Naive thymus-derived CD4-positive, alpha-beta T cell (primary cell): ENCODE results near the gene BST1. TPM values are rescaled to one million over a fixed set of nuclear protein-coding genes. Genes with fewer than 3 reads are reported as not detected.
A peak's percentile ranks its signal among the peaks of the same experiment; 100 is the strongest.
"Not testable (repeated sequence)": the region's sequence is repeated elsewhere in the genome, so short reads cannot be mapped to it uniquely, and the experiment has no call there.

Experiments used
- ATAC-seq: fragments of 150-1000 bp; cut with Tn5 transposase; 2 replicates; pipeline ENCODE4 v1.10.0; 2021; ENCODE audit warnings: mild to moderate bottlenecking, moderate library complexity
- CTCF ChIA-PET: fragments of 350-600 bp; sonication (Branson Sonifier 250); formaldehyde crosslinking; loops from one replicate; lab custom pipeline; 2021; ENCODE audit warnings: antibody characterized with exemption; lab: Charles Lee
- POLR2A ChIA-PET: fragments of 350-600 bp; sonication (Branson Sonifier 250); formaldehyde crosslinking; loops from one replicate; lab custom pipeline; 2021; ENCODE audit warnings: antibody characterized with exemption, inconsistent platforms; lab: Charles Lee
- DNase-seq, 9 donors: peaks; one replicate each; pipeline versions ENCODE4 v3.0.0 to v3.0.0-alpha.2; 2020 to 2022; ENCODE audit warnings: mixed read lengths in 1 of 9
- H3K27ac ChIP-seq: one replicate; pipeline ENCODE4 v1.7.0; 2013; ENCODE audit warnings: mild to moderate bottlenecking, low read depth, low read length, moderate library complexity
- H3K27me3 ChIP-seq, 2 donors: one replicate each; pipeline ENCODE4 v1.7.0; 2013; ENCODE audit warnings: low read length in 2 of 2, mild to moderate bottlenecking in 2 of 2, moderate library complexity in 2 of 2; ENCODE audit not compliant: control insufficient read depth in 2 of 2, insufficient read depth in 2 of 2
- H3K36me3 ChIP-seq, 3 experiments: 1 replicate in 2 of 3; 2 replicates in 1 of 3; pipeline ENCODE4 v1.7.0; 2013; ENCODE audit warnings: low read length in 3 of 3, mild to moderate bottlenecking in 3 of 3, moderate library complexity in 1 of 3; ENCODE audit not compliant: insufficient read depth in 3 of 3, control insufficient read depth in 2 of 3
- H3K4me1 ChIP-seq, 2 donors: one replicate each; pipeline ENCODE4 v1.7.0; 2013; ENCODE audit warnings: low read length in 2 of 2, mild to moderate bottlenecking in 2 of 2, moderate library complexity in 1 of 2; ENCODE audit not compliant: control insufficient read depth in 2 of 2, insufficient read depth in 2 of 2
- H3K4me3 ChIP-seq: 2 replicates; pipeline ENCODE4 v1.7.0; 2013; ENCODE audit warnings: mild to moderate bottlenecking, low read length
- H3K9me3 ChIP-seq, 3 experiments: 1 replicate in 2 of 3; 2 replicates in 1 of 3; pipeline ENCODE4 v1.7.0; 2013; ENCODE audit warnings: low read length in 3 of 3; ENCODE audit not compliant: control insufficient read depth in 2 of 3
- H3K27ac Mint-ChIP-seq, 9 donors: one replicate each; pipeline ENCODE4 v1.8.0; 2020 to 2022; ENCODE audit warnings: mixed read lengths in 9 of 9, mild to moderate bottlenecking in 8 of 9, moderate library complexity in 5 of 9, inconsistent platforms in 2 of 9
- H3K27me3 Mint-ChIP-seq, 5 donors: one replicate each; pipeline ENCODE4 v1.8.0; 2021 to 2022; ENCODE audit warnings: mixed read lengths in 5 of 5, mild to moderate bottlenecking in 1 of 5
- H3K36me3 Mint-ChIP-seq, 5 donors: one replicate each; pipeline ENCODE4 v1.8.0; 2020 to 2022; ENCODE audit warnings: mixed read lengths in 5 of 5, mild to moderate bottlenecking in 3 of 5, inconsistent platforms in 1 of 5
- H3K4me1 Mint-ChIP-seq, 7 donors: one replicate each; pipeline ENCODE4 v1.8.0; 2020 to 2022; ENCODE audit warnings: mixed read lengths in 7 of 7, mild to moderate bottlenecking in 3 of 7, inconsistent platforms in 1 of 7
- H3K4me3 Mint-ChIP-seq, 10 donors: one replicate each; pipeline ENCODE4 v1.8.0; 2020 to 2022; ENCODE audit warnings: mild to moderate bottlenecking in 10 of 10, mixed read lengths in 10 of 10, moderate library complexity in 6 of 10, inconsistent platforms in 2 of 10
- H3K9me3 Mint-ChIP-seq, 11 donors: one replicate each; pipeline ENCODE4 v1.8.0; 2020 to 2022; ENCODE audit warnings: mixed read lengths in 11 of 11, mild to moderate bottlenecking in 4 of 11, inconsistent platforms in 1 of 11, moderate library complexity in 1 of 11
- intact Hi-C, 2 donors: fragments of 100-400 bp; cut with micrococcal nuclease; formaldehyde crosslinking; loops; one replicate each; pipeline ENCODE4 v1.15.1; 2023
- polyA plus RNA-seq, 2 donors: library from polyadenylated mRNA; unstranded; fragments of 300-500 nt; fragmentation: Illumina TruSeq; gene quantifications; one replicate each; pipeline ENCODE4 v1.2.3, GENCODE V29; 2021
- total RNA-seq, 6 experiments: library from RNA in 5 of 6; stranded (reverse) in 5 of 6; gene quantifications; 1 replicate in 5 of 6; 2 replicates in 1 of 6; pipeline ENCODE4 v1.2.3 and lab custom pipeline; 2021 to 2026

Gene BST1
- total and polyA plus RNA-seq, 7 experiments from 2014 or later, result 0.45 to 41.8 (median 0.92) TPM

- H3K4me1 ChIP-seq, result no peaks in the 10 kb centered on the region
- ChIA-PET CTCF (interaction anchor here (0.7 to 2.0 kb wide), 6 partner anchors 25 to 369 kb away, joined by 3 to 9 read pairs (median 4); no protein-coding TSS in a partner anchor), POLR2A (no interaction called here)
- H3K4me1 Mint-ChIP-seq, result peaks cover 7 to 30% (median 18%) of the 10 kb centered on the region in 7 donors
- no peaks in the 10 kb centered on the region for H3K27me3 Mint-ChIP-seq
- no peak overlapping the region for H3K4me3 Mint-ChIP-seq
- H3K27ac ChIP-seq, result no peak overlapping the region
- peak; percentile 78 for ATAC-seq
- intact Hi-C loops, result loop anchor here (1.0 to 10.0 kb wide), 9 partner anchors 26 to 534 kb away; no protein-coding TSS in a partner anchor
- H3K27me3 ChIP-seq, result no peaks in the 10 kb centered on the region
- H3K36me3 ChIP-seq, result no peaks in the 10 kb centered on the region
- peaks cover 0 to 13% (median 0%) of the 10 kb centered on the region in 5 donors for H3K36me3 Mint-ChIP-seq
- DNase-seq, result peak in 7 of 9 donors; percentile 26 to 62 (median 54)
- H3K9me3 ChIP-seq, result no peaks in the 10 kb centered on the region
- H3K27ac Mint-ChIP-seq, result no peak overlapping the region
- H3K4me3 ChIP-seq, result no peak overlapping the region
- peaks cover 0 to 2% (median 0%) of the 10 kb centered on the region in 11 donors for H3K9me3 Mint-ChIP-seq
Observed at GRCh38 chr4:15729910-15730533, 27.2 kb downstream of the BST1 start.

- H3K27ac Mint-ChIP-seq, POLR2A ChIA-PET: not testable (repeated sequence)
Observed at GRCh38 chr4:15733061-15733460, 30.2 kb downstream of the BST1 start.

GRCh38 chr4:15735536-15735935 is 32.7 kb downstream of the BST1 start:
- ATAC-seq, result no peak
- no peaks in the 10 kb centered on the region for H3K27me3 ChIP-seq
- H3K9me3 Mint-ChIP-seq, result peaks cover 0 to 7% (median 0%) of the 10 kb centered on the region in 11 donors
- peaks cover 5 to 39% (median 36%) of the 10 kb centered on the region in 7 donors for H3K4me1 Mint-ChIP-seq
- no peak overlapping the region for H3K4me3 Mint-ChIP-seq
- no peaks in the 10 kb centered on the region for H3K27me3 Mint-ChIP-seq
- intact Hi-C loops, result loop anchor here in 1 of 2 donors (10.0 kb wide), 1 partner anchor 129 kb away; no protein-coding TSS in a partner anchor
- H3K4me1 ChIP-seq, result peaks cover 0 to 7% of the 10 kb centered on the region in 2 donors
- ChIA-PET CTCF (no interaction called here), POLR2A (no interaction called here)
- no peak overlapping the region for H3K27ac ChIP-seq
- H3K27ac Mint-ChIP-seq, result peak overlapping the region in 1 of 9 donors; percentile 10
- H3K4me3 ChIP-seq, result no peak overlapping the region
- no peaks in the 10 kb centered on the region for H3K36me3 ChIP-seq
- no peaks in the 10 kb centered on the region for H3K9me3 ChIP-seq
- peaks cover 0 to 24% (median 4%) of the 10 kb centered on the region in 5 donors for H3K36me3 Mint-ChIP-seq
- no peak for DNase-seq

More at GRCh38 chr4:15733061-15733460, 30.2 kb downstream of the BST1 start:
- ATAC-seq, H3K27me3 ChIP-seq, H3K4me3 ChIP-seq, H3K27me3 Mint-ChIP-seq, H3K9me3 Mint-ChIP-seq, DNase-seq, H3K4me1 ChIP-seq, H3K27ac ChIP-seq, H3K9me3 ChIP-seq, H3K36me3 ChIP-seq, H3K4me3 Mint-ChIP-seq: not testable (repeated sequence)
- Mint-ChIP-seq H3K36me3 (peaks cover 0 to 19% (median 0%) of the 10 kb centered on the region in 5 donors), H3K4me1 (peaks cover 3 to 47% (median 37%) of the 10 kb centered on the region in 7 donors)
- intact Hi-C loops, result loop anchor here in 1 of 2 donors (10.0 kb wide), 1 partner anchor 132 kb away; no protein-coding TSS in a partner anchor
- CTCF ChIA-PET, result interaction anchor here (1.1 kb wide), 1 partner anchor 21 kb away, joined by 3 read pairs; no protein-coding TSS in a partner anchor

- intact Hi-C loops, result loop anchor here in 1 of 2 donors (1.0 to 10.0 kb wide), 2 partner anchors 20 to 128 kb away; no protein-coding TSS in a partner anchor
- no peaks in the 10 kb centered on the region for H3K36me3 ChIP-seq
- H3K4me1 ChIP-seq, result peaks cover 0 to 7% of the 10 kb centered on the region in 2 donors
- no peaks in the 10 kb centered on the region for H3K27me3 ChIP-seq
- no peak overlapping the region for H3K4me3 ChIP-seq
- no peak for ATAC-seq
- peaks cover 0 to 12% (median 5%) of the 10 kb centered on the region in 11 donors for H3K9me3 Mint-ChIP-seq
- CTCF ChIA-PET, result no interaction called here
- no peaks in the 10 kb centered on the region for H3K9me3 ChIP-seq
- H3K4me3 Mint-ChIP-seq, result no peak overlapping the region
- peaks cover 5 to 39% (median 33%) of the 10 kb centered on the region in 7 donors for H3K4me1 Mint-ChIP-seq
- H3K27me3 Mint-ChIP-seq, result no peaks in the 10 kb centered on the region
- peaks cover 0 to 28% (median 8%) of the 10 kb centered on the region in 5 donors for H3K36me3 Mint-ChIP-seq
- no peak for DNase-seq
- H3K27ac ChIP-seq, result no peak overlapping the region
- POLR2A ChIA-PET, result no interaction called here
- peak overlapping the region in 1 of 9 donors; percentile 14 for H3K27ac Mint-ChIP-seq
Observed at GRCh38 chr4:15736514-15737050, 33.7 kb downstream of the BST1 start.

GRCh38 chr4:15737255-15737654 is 34.4 kb downstream of the BST1 start:
- DNase-seq (no peak), ATAC-seq (no peak)
- intact Hi-C loops, result loop anchor here in 1 of 2 donors (1.0 to 10.0 kb wide), 2 partner anchors 19 to 128 kb away; no protein-coding TSS in a partner anchor
- Histone ChIP-seq H3K9me3 (peaks cover 0 to 5% (median 0%) of the 10 kb centered on the region in 3 experiments), H3K4me1 (peaks cover 0 to 7% of the 10 kb centered on the region in 2 donors), H3K36me3 (no peaks in the 10 kb centered on the region), H3K27ac (no peak overlapping the region), H3K27me3 (no peaks in the 10 kb centered on the region), H3K4me3 (no peak overlapping the region)
- CTCF ChIA-PET, result no interaction called here
- Mint-ChIP-seq H3K4me3 (peak overlapping the region in 1 of 10 donors; percentile 10), H3K4me1 (peaks cover 5 to 39% (median 33%) of the 10 kb centered on the region in 7 donors), H3K36me3 (peaks cover 1 to 34% (median 10%) of the 10 kb centered on the region in 5 donors), H3K27ac (peak overlapping the region in 1 of 9 donors; percentile 4), H3K9me3 (peaks cover 2 to 18% (median 9%) of the 10 kb centered on the region in 11 donors), H3K27me3 (no peaks in the 10 kb centered on the region)
- POLR2A ChIA-PET, result no interaction called here

DNA sequence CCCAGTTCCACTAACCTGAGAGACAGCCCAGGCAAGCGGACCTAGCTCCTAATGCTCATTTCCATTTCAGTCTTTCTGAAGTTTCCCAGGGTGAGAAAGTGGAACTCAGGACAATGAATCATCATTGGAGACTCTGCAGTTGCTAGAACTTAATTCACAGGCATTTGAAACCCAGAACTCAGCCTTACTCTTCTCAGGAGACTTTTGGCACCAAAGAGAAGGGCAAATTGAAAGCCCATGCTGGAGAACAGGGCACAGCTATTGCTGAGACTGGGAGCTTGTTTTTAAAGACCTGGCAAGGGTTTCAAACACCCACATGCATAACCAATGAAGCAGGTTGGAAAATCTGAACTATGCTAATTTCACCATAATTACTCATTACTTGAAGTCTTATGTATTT is 36.0 kb downstream of the BST1 start:
- Histone ChIP-seq H3K36me3 (no peaks in the 10 kb centered on the region), H3K27ac (no peak overlapping the region), H3K27me3 (no peaks in the 10 kb centered on the region), H3K4me3 (no peak overlapping the region), H3K4me1 (peaks cover 0 to 7% of the 10 kb centered on the region in 2 donors), H3K9me3 (peaks cover 0 to 10% (median 0%) of the 10 kb centered on the region in 3 experiments)
- Mint-ChIP-seq H3K9me3 (peaks cover 8 to 29% (median 17%) of the 10 kb centered on the region in 11 donors), H3K4me3 (no peak overlapping the region), H3K27me3 (no peaks in the 10 kb centered on the region), H3K36me3 (peaks cover 6 to 40% (median 20%) of the 10 kb centered on the region in 5 donors), H3K4me1 (peaks cover 9 to 46% (median 34%) of the 10 kb centered on the region in 7 donors), H3K27ac (no peak overlapping the region)
- intact Hi-C loops, result loop anchor here in 1 of 2 donors (10.0 kb wide), 1 partner anchor 126 kb away; no protein-coding TSS in a partner anchor
- DNase-seq, result no peak
- no peak for ATAC-seq
- ChIA-PET POLR2A (interaction anchor here (0.7 kb wide), 1 partner anchor 24 kb away, joined by 3 read pairs; no protein-coding TSS in a partner anchor), CTCF (interaction anchor here (0.7 to 2.7 kb wide), 3 partner anchors 17 to 217 kb away, joined by 3 to 6 read pairs (median 3); no protein-coding TSS in a partner anchor)
